GM12891 (cell line): ENCODE results near the gene GLTP.

ENCODE experiments used
- DNase-seq: peaks from one replicate; pipeline ENCODE4 v3.0.0; 2011; ENCODE audit warnings: low spot score; ENCODE audit not compliant: insufficient read length
- FAIRE-seq: peaks from 2 replicates; lab custom pipeline; 2011; peaks lifted over from hg19 to GRCh38; lab: Jason Lieb, UNC
- PAX5 ChIP-seq: IDR thresholded peaks from 2 replicates; pipeline ENCODE4 v1.6.1; 2011; ENCODE audit warnings: low read length, moderate library complexity, mild to moderate bottlenecking; ENCODE audit not compliant: insufficient read depth, severe bottlenecking
- POLR2A ChIP-seq: IDR thresholded peaks from 2 replicates; pipeline ENCODE4 v1.6.1; 2011; ENCODE audit warnings: low read depth, low read length, control low read depth
- POLR2AphosphoS5 ChIP-seq: IDR thresholded peaks from 2 replicates; pipeline ENCODE4 v1.6.1; 2011; ENCODE audit warnings: low read depth, low read length, control low read depth
- POU2F2 ChIP-seq: IDR thresholded peaks from 2 replicates; pipeline ENCODE4 v1.6.1; 2011; ENCODE audit warnings: low read depth, mild to moderate bottlenecking, control low read depth, low read length, moderate library complexity
- SPI1 ChIP-seq: IDR thresholded peaks from 2 replicates; pipeline ENCODE4 v1.6.1; 2011; ENCODE audit warnings: low read depth, low read length, control low read depth
- TAF1 ChIP-seq: IDR thresholded peaks from 2 replicates; pipeline ENCODE4 v1.6.1; 2011; ENCODE audit warnings: low read depth, low read length, control low read depth

The GLTP gene

DNA sequence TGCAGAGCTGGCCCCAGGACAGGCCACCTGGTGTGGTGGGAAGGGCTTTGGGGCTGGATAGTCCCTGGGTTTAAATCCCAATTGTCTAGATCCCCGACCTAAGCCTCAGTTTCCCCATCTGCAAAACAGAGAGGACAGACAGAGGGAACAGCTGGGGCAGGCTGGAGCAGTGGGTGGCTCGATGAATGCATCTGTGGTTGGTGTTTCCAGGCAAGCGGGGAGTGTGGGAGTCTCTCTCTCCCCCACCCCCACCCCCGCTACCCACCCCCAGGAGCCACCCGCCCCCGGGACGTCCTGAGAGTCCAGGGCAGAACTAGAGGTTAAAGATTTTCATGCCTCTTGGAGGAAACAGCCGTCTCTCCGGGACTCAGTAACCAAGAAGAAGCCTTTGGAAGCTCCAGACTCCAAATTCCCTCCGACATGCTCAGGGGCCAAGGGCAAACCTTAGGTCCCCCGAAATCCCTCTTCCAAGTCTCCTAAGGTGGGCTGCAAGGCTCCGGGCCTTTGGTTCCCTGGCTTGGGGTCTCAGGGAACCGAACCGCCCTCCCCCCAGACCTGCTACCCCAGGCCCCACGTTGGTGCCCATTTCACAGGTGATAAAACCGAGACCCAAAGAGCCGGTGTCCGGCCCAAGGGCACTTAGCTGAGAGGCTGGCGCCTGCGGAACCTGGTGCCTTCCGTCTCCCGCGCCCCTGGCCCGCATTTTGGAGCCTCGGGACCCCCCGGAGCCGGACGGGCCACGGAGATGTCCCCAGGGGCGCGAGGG lies 47.6 kb downstream of the GLTP start:
- DNase-seq (no peak), FAIRE-seq (no peak)
- TF ChIP-seq POLR2A: no peak
- no peak for TF ChIP-seq SPI1
- TF ChIP-seq PAX5: no peak
- no peak for TF ChIP-seq TAF1
- TF ChIP-seq POLR2AphosphoS5: no peak
- TF ChIP-seq POU2F2: no peak

DNA sequence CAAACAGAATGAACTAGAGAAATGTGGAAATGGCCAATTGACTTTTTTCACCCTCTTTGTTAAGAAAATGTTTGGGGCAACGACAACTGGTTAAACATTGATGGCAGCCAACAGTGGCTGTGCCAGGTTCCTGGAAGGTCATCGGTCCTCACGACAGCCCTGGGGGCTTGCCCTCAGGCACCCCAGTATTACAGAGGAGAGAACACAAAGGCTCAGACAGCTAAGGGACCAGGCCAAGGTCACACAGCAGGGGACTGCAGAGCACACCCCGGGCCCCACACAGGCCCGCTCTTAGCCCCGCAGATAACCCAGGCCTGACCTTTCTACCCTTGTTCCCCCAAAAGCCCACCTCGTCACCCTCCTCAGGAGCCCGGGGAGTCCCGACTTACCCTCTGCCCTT lies 48.4 kb downstream of the GLTP start:
- FAIRE-seq: no peak

DNA sequence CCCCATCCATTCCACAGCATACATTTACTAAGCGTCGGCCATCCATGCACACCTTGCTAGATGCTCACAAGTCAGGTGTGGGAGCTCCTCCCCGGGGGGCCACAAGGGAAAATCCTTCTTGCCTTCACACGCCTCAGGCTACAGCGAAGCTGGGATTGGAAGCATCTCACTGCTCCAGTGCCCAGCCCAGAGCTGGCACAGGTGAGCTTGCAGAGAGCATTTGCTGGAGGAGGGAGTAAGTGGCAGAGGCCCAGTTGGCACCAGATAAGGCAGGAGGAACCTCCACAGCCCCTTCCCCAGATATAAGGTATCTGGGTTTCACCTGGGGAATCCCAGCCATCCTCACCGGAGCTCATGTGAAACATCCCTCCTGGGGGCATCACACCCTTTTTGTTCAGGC lies 49.0 kb downstream of the GLTP start:
- FAIRE-seq (no peak), DNase-seq (no peak)
- no peak for TF ChIP-seq POU2F2
- no peak for TF ChIP-seq TAF1
- TF ChIP-seq POLR2AphosphoS5: no peak
- TF ChIP-seq PAX5: no peak
- no peak for TF ChIP-seq POLR2A
- no peak for TF ChIP-seq SPI1

More for the DNA sequence above, 48.4 kb downstream of the GLTP start:
- DNase-seq: no peak
- TF ChIP-seq TAF1: no peak
- TF ChIP-seq SPI1: no peak
- no peak for TF ChIP-seq POLR2A
- no peak for TF ChIP-seq PAX5
- TF ChIP-seq POLR2AphosphoS5: no peak

DNA sequence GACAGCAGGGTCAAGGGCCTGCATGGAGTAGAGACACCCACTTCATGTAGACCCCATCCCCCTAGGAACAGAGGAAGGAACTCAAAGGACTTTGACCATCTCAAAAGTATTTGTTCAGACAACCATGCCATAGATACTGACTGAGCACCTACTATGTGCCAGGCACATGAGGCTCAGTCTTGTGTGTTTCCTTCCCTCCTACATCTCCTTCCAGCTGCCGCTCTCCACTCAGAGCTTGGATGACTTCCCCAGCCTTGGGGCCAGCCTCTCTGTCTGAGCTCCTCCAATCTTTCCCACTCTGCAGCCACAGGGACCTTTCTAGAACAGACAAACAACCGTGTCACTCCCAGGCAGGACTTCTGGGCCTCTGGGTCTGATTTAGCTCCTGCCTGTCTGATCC lies 49.6 kb downstream of the GLTP start:
- no peak for FAIRE-seq
- TF ChIP-seq SPI1 (no peak), POLR2AphosphoS5 (no peak), TAF1 (no peak), POU2F2 (no peak), POLR2A (no peak), PAX5 (no peak)

DNA sequence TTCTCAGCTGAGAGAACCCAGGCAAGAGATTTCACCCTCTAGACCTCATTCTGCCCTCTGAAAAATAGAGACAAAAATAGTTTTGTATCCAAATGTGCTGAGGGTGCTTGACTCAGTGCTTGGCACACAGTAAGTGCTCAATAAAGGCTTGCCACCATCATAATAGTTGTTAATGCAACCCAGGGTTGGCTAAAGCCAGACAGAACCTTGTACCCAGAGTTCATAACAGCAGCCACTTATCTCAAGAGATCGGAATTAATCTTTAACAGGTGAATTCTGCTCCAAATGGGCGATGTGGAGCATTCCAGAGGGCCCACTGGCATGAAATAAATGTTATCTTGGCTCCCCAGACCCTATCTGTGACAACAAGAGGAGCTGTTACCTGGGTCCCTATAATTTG lies 50.1 kb downstream of the GLTP start:
- TF ChIP-seq POLR2AphosphoS5 (no peak), POLR2A (no peak), POU2F2 (no peak), SPI1 (no peak), TAF1 (no peak), PAX5 (no peak)
- DNase-seq: no peak
- no peak for FAIRE-seq

More for the DNA sequence above, 49.6 kb downstream of the GLTP start:
- DNase-seq: no peak

DNA sequence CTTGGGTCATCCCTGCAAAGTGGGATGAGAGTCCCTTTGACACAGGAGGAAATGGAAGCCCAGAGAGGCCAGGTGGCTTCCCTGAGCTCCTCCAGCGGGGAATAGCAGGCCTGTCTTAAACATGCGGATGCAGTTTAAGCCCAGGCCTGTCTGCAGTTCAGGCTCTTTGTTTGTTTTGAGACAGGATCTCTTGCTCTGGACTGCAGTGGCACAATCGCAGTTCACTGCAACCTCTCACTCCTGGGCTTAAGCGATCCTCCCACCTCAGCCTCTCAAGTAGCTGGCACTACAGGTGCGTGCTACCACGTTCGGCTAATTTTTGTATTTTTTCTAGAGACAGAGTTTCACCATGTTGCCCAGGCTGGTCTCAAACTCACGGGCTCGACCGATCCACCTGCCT lies 50.7 kb downstream of the GLTP start:
- TF ChIP-seq POLR2AphosphoS5 (no peak), POLR2A (no peak), POU2F2 (no peak), TAF1 (no peak), SPI1 (no peak), PAX5 (no peak)
- DNase-seq (no peak), FAIRE-seq (no peak)

DNA sequence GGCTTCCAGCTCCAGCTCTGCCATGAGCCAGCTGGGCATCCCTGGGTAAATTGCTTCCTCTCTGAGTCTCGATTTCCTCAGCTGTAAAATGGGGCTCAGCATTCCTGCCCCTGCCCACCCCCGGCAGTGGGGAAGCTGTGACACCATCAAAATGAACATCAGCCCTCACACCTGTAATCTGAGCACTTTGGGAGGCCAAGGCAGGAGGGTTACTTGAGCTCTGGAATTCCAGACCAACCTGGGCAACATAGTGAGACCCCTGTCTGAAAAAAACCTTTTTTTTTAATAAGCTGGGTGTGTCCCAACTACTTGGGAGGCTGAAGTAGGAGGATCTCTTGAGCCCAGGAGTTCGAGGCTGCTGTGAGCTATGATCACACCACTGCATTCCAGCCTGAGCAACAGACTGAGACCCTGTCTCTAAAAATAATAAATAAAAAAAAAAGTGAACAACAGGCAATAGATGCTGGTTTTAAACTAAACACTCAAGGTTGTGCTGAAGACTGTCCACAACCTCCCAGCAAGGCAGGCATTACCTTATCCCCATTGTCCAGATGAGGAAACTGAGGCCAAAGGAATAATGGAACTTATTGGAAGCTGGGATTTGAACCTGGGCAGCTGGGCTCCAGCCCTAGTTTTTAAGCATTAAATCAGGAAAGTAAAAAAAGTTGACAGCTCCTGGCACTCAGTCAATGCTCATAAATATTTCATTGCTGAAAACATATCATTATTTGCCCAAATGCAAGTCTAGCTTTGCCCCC lies 51.4 kb downstream of the GLTP start:
- FAIRE-seq: no peak
- TF ChIP-seq POLR2A (no peak), SPI1 (no peak), POU2F2 (no peak), POLR2AphosphoS5 (no peak), TAF1 (no peak), PAX5 (no peak)

DNA sequence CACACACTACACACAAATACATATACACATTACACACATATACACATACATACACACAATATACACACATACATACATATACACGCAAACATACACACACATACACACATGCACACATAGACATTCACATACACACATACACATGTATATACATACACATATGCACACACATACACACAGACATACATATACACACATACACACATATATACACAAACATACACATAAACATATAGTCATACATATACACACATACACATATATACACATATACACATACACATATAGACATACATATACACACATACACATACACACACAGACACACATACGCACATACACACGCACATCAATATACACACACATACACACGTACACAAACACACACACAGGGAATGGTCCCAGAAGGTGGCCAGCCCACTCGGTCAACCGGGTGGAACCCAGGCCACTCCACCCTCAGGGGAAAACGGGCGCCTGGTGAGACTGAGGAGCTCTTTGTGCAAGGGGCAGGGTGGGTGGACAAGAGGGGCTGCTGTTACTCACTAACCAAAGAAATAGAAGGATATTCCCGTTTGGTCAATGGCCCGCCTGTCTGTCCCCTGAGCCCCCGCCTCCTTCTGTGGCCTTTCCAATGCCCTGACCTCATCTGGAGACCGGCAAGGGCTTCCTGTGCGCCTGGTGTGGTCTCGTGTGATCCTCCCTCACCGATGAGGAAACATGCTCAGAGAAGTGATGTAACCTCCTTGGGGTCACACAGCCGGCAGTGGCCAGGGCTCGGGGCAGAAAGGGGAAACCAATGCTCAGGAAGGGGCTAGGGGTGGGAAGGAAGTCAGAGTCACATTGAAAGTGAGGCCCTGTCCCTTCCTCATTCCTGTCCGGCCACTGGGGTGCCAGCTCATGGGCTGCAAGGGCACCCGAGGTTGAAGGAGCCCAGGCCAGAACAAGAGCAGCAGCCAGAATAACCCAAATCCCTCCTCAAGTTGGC lies 52.5 kb downstream of the GLTP start:
- FAIRE-seq (peak; percentile 86), DNase-seq (no peak)
- no peak for TF ChIP-seq PAX5
- TF ChIP-seq POLR2A: no peak

More for the DNA sequence above, 51.4 kb downstream of the GLTP start:
- no peak for DNase-seq

DNA sequence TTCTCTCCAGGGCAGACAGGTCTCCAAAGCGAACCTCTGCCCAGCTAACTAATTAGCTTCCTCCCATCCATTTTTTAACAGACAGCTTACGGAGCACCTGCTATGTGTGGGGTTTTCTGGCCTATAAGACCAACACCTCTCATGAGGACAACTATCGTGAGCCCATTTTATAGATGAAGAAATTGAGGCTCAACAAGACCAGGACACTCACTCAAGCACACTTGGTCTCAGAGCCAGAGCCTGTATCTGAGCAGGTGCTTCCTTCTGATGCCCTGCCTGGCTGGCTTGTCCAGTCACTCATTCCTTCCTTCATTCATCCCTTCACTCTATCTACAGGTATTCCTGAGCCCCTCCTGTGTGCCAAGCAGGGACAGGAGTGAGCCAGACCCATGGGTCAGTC lies 53.3 kb downstream of the GLTP start:
- FAIRE-seq (no peak), DNase-seq (no peak)
- no peak for TF ChIP-seq SPI1
- no peak for TF ChIP-seq POLR2A
- no peak for TF ChIP-seq POU2F2
- TF ChIP-seq TAF1: no peak
- TF ChIP-seq PAX5: no peak
- TF ChIP-seq POLR2AphosphoS5: no peak

DNA sequence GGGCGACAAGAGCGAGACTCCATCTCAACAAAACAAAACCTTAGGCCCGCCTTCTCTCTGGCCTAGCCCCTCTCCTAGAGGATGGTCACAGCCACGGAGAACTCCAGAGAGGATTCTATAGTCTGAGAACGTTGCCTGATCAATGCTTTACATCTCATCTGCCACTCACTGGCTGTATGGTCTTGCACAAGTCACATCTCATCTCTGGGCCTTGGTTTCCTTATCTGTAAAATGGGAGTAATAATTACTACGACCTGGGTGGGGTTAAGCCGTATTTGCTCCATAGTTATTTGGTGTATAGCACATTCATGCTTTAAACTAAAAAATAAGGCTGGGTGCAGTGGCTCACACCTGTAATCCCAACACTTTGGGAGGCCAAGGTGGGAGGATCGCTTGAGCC lies 55.6 kb downstream of the GLTP start:
- TF ChIP-seq TAF1 (no peak), SPI1 (no peak)
- FAIRE-seq (no peak), DNase-seq (no peak)
